IPS-20b (cell line): ENCODE results near the gene ENO2.
"Not testable (repeated sequence)": the region's sequence is repeated elsewhere in the genome, so short reads cannot be mapped to it uniquely, and the experiment has no call there.

Experiments used
- H3K27ac ChIP-seq: one replicate; pipeline ENCODE4 v1.5.1; 2013; ENCODE audit warnings: low read length
- H3K27me3 ChIP-seq: 2 replicates; pipeline ENCODE4 v1.6.1; 2013; ENCODE audit warnings: mild to moderate bottlenecking, low read length, inconsistent platforms; ENCODE audit not compliant: insufficient read depth
- H3K36me3 ChIP-seq: 2 replicates; pipeline ENCODE4 v1.6.1; 2013; ENCODE audit warnings: low read depth, mild to moderate bottlenecking, inconsistent platforms, low read length, moderate library complexity; ENCODE audit not compliant: insufficient read depth
- H3K4me1 ChIP-seq: 2 replicates; pipeline ENCODE4 v1.6.1; 2013; ENCODE audit warnings: mild to moderate bottlenecking, control low read depth, inconsistent platforms, low read length, moderate library complexity; ENCODE audit not compliant: insufficient read depth
- H3K4me3 ChIP-seq: 2 replicates; pipeline ENCODE4 v1.5.1; 2013; ENCODE audit warnings: mild to moderate bottlenecking, low read length, inconsistent platforms
- H3K9ac ChIP-seq: 2 replicates; pipeline ENCODE4 v1.6.1; 2013; ENCODE audit warnings: low read depth, mild to moderate bottlenecking, inconsistent platforms, low read length, moderate library complexity
- H3K9me3 ChIP-seq: 2 replicates; pipeline ENCODE4 v1.6.1; 2013; ENCODE audit warnings: mild to moderate bottlenecking, low read depth, low read length, inconsistent platforms; ENCODE audit not compliant: insufficient read depth

The ENO2 gene

GRCh38 chr12:6872073-6873048, 42.0 kb upstream of the ENO2 start:
- H3K9ac ChIP-seq = peak overlapping the region; percentile 95
- H3K4me1 ChIP-seq = 0 out of 2 replicates have a peak, but pooled peaks cover 5% of the 10 kb centered on the region
- H3K4me3 ChIP-seq = peak overlapping the region; percentile 96
- no peaks in the 10 kb centered on the region for H3K27me3 ChIP-seq
- peak overlapping the region; percentile 64 for H3K27ac ChIP-seq
- H3K36me3 ChIP-seq = peaks cover 33% of the 10 kb centered on the region
- no peaks in the 10 kb centered on the region for H3K9me3 ChIP-seq

- Histone ChIP-seq H3K36me3 (peaks cover 33% of the 10 kb centered on the region), H3K4me3 (peak within 1 kb of the TSS; percentile 96), H3K9ac (peak within 1 kb of the TSS; percentile 95), H3K27ac (peak within 1 kb of the TSS; percentile 64), H3K27me3 (no peaks in the 10 kb centered on the region), H3K9me3 (no peaks in the 10 kb centered on the region), H3K4me1 (0 out of 2 replicates have a peak, but pooled peaks cover 5% of the 10 kb centered on the region)
Measured at GRCh38 chr12:6873094-6874014, 41.0 kb upstream of the ENO2 start, which contains the start of gene SPSB2. SPSB2 (minus strand) TSS chr12:6873303; CDS start chr12:6872901, 402 bp downstream.

- H3K27ac ChIP-seq, H3K9me3 ChIP-seq, H3K27me3 ChIP-seq, H3K4me1 ChIP-seq: not testable (repeated sequence)
- H3K4me3 ChIP-seq = peak overlapping the region; percentile 73
- peak overlapping the region; percentile 63; the same call in 1 of the 2 replicates for H3K9ac ChIP-seq
- H3K36me3 ChIP-seq = peaks cover 30% of the 10 kb centered on the region
Measured at GRCh38 chr12:6874015-6874368, 40.4 kb upstream of the ENO2 start.

- H3K9ac ChIP-seq, H3K4me1 ChIP-seq, H3K27ac ChIP-seq, H3K4me3 ChIP-seq, H3K27me3 ChIP-seq, H3K9me3 ChIP-seq: not testable (repeated sequence)
- peaks cover 13% of the 10 kb centered on the region for H3K36me3 ChIP-seq
Measured at GRCh38 chr12:6879824-6880223, 34.6 kb upstream of the ENO2 start.

GRCh38 chr12:6883252-6883651, 31.1 kb upstream of the ENO2 start:
- Histone ChIP-seq H3K9me3 (no peaks in the 10 kb centered on the region), H3K36me3 (peaks cover 16% of the 10 kb centered on the region), H3K4me3 (no peak overlapping the region), H3K27me3 (no peaks in the 10 kb centered on the region), H3K27ac (no peak overlapping the region), H3K9ac (no peak overlapping the region), H3K4me1 (peaks cover 12% of the 10 kb centered on the region; the same call in 1 of the 2 replicates)

- Histone ChIP-seq H3K4me1 (peaks cover 15% of the 10 kb centered on the region), H3K9me3 (no peaks in the 10 kb centered on the region), H3K4me3 (no peak overlapping the region), H3K27me3 (no peaks in the 10 kb centered on the region), H3K9ac (no peak overlapping the region), H3K36me3 (peaks cover 16% of the 10 kb centered on the region), H3K27ac (no peak overlapping the region)
Measured at GRCh38 chr12:6883683-6884082, 30.7 kb upstream of the ENO2 start.

- Histone ChIP-seq H3K4me3 (no peak overlapping the region), H3K4me1 (peaks cover 15% of the 10 kb centered on the region), H3K36me3 (peaks cover 16% of the 10 kb centered on the region), H3K9ac (no peak overlapping the region), H3K27ac (no peak overlapping the region), H3K9me3 (no peaks in the 10 kb centered on the region), H3K27me3 (no peaks in the 10 kb centered on the region)
Measured at GRCh38 chr12:6884539-6884938, 29.8 kb upstream of the ENO2 start.

GRCh38 chr12:6886206-6886999, 28.0 kb upstream of the ENO2 start:
- H3K36me3 ChIP-seq = peaks cover 16% of the 10 kb centered on the region
- peak overlapping the region; percentile 37; the same call in 1 of the 2 replicates for H3K9ac ChIP-seq
- not testable (repeated sequence) for H3K27me3 ChIP-seq, H3K27ac ChIP-seq, H3K9me3 ChIP-seq, H3K4me3 ChIP-seq
- peaks cover 20% of the 10 kb centered on the region for H3K4me1 ChIP-seq

GRCh38 chr12:6887460-6887859, 26.9 kb upstream of the ENO2 start:
- Histone ChIP-seq H3K27me3 (no peaks in the 10 kb centered on the region), H3K9me3 (no peaks in the 10 kb centered on the region), H3K4me1 (peaks cover 20% of the 10 kb centered on the region), H3K4me3 (no peak overlapping the region), H3K27ac (no peak overlapping the region), H3K9ac (no peak overlapping the region), H3K36me3 (peaks cover 16% of the 10 kb centered on the region)

- Histone ChIP-seq H3K27ac (peak overlapping the region; percentile 8), H3K4me1 (peaks cover 20% of the 10 kb centered on the region), H3K4me3 (no peak overlapping the region), H3K36me3 (peaks cover 16% of the 10 kb centered on the region), H3K9ac (no peak overlapping the region), H3K27me3 (no peaks in the 10 kb centered on the region), H3K9me3 (no peaks in the 10 kb centered on the region)
Measured at GRCh38 chr12:6888360-6888759, 26.0 kb upstream of the ENO2 start.

- Histone ChIP-seq H3K4me1 (peaks cover 20% of the 10 kb centered on the region), H3K36me3 (peaks cover 12% of the 10 kb centered on the region)
- H3K4me3 ChIP-seq, H3K27ac ChIP-seq, H3K9ac ChIP-seq, H3K9me3 ChIP-seq, H3K27me3 ChIP-seq: not testable (repeated sequence)
Measured at GRCh38 chr12:6888794-6889193, 25.6 kb upstream of the ENO2 start.
